ENCODE measurements around the gene MOB1A. TPM values are rescaled to one million over a fixed set of nuclear protein-coding genes. Genes with fewer than 3 reads are reported as not detected.

Gene MOB1A
- total and polyA plus RNA-seq, 2 of the 13 experiments (the other 11 are each of a cell fraction or from before 2014, with no cell fraction given): 48.2 to 139 TPM

DNA sequence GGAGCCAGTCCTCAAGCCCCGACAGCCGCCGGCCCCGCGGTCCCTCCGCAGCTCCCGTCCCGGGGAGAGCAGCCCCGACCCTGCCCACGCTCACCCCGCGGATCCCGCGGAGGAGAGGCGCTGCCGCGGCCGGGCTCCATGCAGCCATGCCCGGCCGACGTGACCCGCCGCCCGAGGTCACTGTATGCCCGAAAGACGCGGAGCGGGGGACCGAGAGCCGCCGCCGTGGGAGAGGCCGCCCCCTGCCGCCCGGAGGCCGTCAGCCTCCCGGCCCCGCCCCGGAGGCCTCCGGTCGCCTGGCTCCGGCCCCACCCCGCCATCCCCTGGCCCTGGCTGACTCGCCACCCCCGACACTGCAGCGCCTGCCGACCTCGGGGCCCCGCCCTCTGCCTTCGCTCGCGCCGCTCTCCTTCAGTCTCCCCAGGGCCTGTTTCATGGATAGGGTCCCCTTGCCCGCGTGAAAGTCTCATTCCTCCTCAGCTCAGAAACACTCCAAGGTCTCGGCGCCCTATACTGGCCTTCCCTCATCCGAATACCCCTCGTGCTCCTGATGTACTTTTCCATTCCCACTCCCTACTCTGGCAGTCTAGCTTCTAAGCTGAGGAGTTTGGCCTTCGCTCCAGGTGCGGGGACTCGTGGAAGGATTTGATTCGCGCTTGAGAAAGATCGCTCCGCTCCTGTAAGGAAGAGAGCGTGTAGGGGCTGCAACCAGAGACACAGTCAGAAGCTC, 30.8 kb downstream of the MOB1A start, which contains the start of gene BOLA3 (continued):
- no peak for TF ChIP-seq SUZ12 (IDR thresholded peaks at IDR 0.05; ENCODE audit: low read depth, low read length)
- no peak for TF ChIP-seq RAD51 (IDR thresholded peaks at IDR 0.05; ENCODE audit: borderline replicate concordance)
- TF ChIP-seq, protein P1, sequence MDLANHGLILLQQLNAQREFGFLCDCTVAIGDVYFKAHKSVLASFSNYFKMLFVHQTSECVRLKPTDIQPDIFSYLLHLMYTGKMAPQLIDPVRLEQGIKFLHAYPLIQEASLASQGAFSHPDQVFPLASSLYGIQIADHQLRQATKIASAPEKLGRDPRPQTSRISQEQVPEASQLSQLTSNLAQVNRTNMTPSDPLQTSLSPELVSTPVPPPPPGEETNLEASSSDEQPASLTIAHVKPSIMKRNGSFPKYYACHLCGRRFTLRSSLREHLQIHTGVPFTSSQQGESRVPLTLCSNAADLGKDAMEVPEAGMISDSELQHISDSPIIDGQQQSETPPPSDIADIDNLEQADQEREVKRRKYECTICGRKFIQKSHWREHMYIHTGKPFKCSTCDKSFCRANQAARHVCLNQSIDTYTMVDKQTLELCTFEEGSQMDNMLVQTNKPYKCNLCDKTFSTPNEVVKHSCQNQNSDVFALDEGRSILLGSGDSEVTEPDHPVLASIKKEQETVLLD (CRISPR knock-in tag; IDR thresholded peaks at IDR 0.05; ENCODE audit: low read depth): peak; percentile 75; the same call in 1 of the 2 replicates
- TF ChIP-seq ZNF225 (CRISPR knock-in tag; IDR thresholded peaks at IDR 0.05): no peak
- no peak for TF ChIP-seq PHB2 (IDR thresholded peaks at IDR 0.05; ENCODE audit: partially characterized antibody)
- peak; percentile 71; the same call in 1 of the 2 replicates for TF ChIP-seq MLX (CRISPR knock-in tag; IDR thresholded peaks at IDR 0.05)
- peak; percentile 19; the same call in 1 of the 2 replicates for TF ChIP-seq NFKBIZ (CRISPR knock-in tag; IDR thresholded peaks at IDR 0.05)
- peak; percentile 45; the same call in 1 of the 2 replicates for TF ChIP-seq ZBTB49 (CRISPR knock-in tag; IDR thresholded peaks at IDR 0.05; ENCODE audit: borderline replicate concordance)
- peak; percentile 88 for TF ChIP-seq ZNF138 (CRISPR knock-in tag; IDR thresholded peaks at IDR 0.05; ENCODE audit: low read depth)
- peak; percentile 100 for TF ChIP-seq ZNF574 (CRISPR knock-in tag; IDR thresholded peaks at IDR 0.05)
- peak; percentile 90 for TF ChIP-seq BRF2 (CRISPR knock-in tag; IDR thresholded peaks at IDR 0.05)
- TF ChIP-seq EHMT2 (IDR thresholded peaks at IDR 0.05; ENCODE audit: borderline replicate concordance, low read depth, low read length): no peak
- peak; percentile 81; the same call in 1 of the 2 replicates for TF ChIP-seq ZNF331 (CRISPR knock-in tag; IDR thresholded peaks at IDR 0.05)
- peak; percentile 42 for TF ChIP-seq E2F1 (CRISPR knock-in tag; IDR thresholded peaks at IDR 0.05)
- no peak for TF ChIP-seq ZNF10 (CRISPR knock-in tag; IDR thresholded peaks at IDR 0.05; ENCODE audit: borderline replicate concordance, low read depth)
- TF ChIP-seq MED8 (CRISPR knock-in tag; IDR thresholded peaks at IDR 0.05; ENCODE audit: insufficient replicate concordance): peak; percentile 48
- TF ChIP-seq BCL3 (CRISPR knock-in tag; IDR thresholded peaks at IDR 0.05): peak; percentile 75
- no peak for TF ChIP-seq MLLT10 (CRISPR knock-in tag; IDR thresholded peaks at IDR 0.05)
